Natural killer cell (primary cell): ENCODE measurements around the gene MRAS. TPM values are rescaled to one million over a fixed set of nuclear protein-coding genes. Genes with fewer than 3 reads are reported as not detected.

ENCODE experiments used
- ATAC-seq, 3 donors: fragments of 150-1000 bp in 2 of 3; fragments of 200-7000 bp in 1 of 3; cut with Tn5 transposase; 1 replicate in 1 of 3; 2 replicates in 2 of 3; pipeline ENCODE4 v1.10.0; 2021; ENCODE audit warnings: mild to moderate bottlenecking in 2 of 3, moderate library complexity in 2 of 3
- DNase-seq, 2 donors: peaks; one replicate each; pipeline versions ENCODE4 v3.0.0 to v3.0.0-alpha.2; 2013 to 2021; ENCODE audit warnings: mixed read lengths in 1 of 2
- H3K27ac ChIP-seq: one replicate; pipeline ENCODE4 v1.5.1; 2013; ENCODE audit warnings: mild to moderate bottlenecking, low read length
- H3K27me3 ChIP-seq: one replicate; pipeline ENCODE4 v1.6.1; 2013; ENCODE audit warnings: low read length; ENCODE audit not compliant: control insufficient read depth, insufficient read depth
- H3K36me3 ChIP-seq: one replicate; pipeline ENCODE4 v1.6.1; 2013; ENCODE audit warnings: low read length; ENCODE audit not compliant: control insufficient read depth, insufficient read depth
- H3K4me1 ChIP-seq: one replicate; pipeline ENCODE4 v1.6.1; 2013; ENCODE audit warnings: low read length; ENCODE audit not compliant: control insufficient read depth, insufficient read depth
- H3K4me3 ChIP-seq: one replicate; pipeline ENCODE4 v1.5.1; 2013; ENCODE audit warnings: low read length
- H3K9me3 ChIP-seq: one replicate; pipeline ENCODE4 v1.6.1; 2013; ENCODE audit warnings: low read length; ENCODE audit not compliant: control insufficient read depth, insufficient read depth
- H3K27ac Mint-ChIP-seq, 2 donors: one replicate each; pipeline ENCODE4 v1.8.0; 2022; ENCODE audit warnings: mild to moderate bottlenecking in 2 of 2, mixed read lengths in 2 of 2, moderate library complexity in 1 of 2
- H3K27me3 Mint-ChIP-seq, 2 donors: one replicate each; pipeline ENCODE4 v1.8.0; 2022; ENCODE audit warnings: low read depth in 2 of 2, mixed read lengths in 2 of 2
- H3K36me3 Mint-ChIP-seq: one replicate; pipeline ENCODE4 v1.8.0; 2022; ENCODE audit warnings: mixed read lengths
- H3K4me1 Mint-ChIP-seq, 2 donors: one replicate each; pipeline ENCODE4 v1.8.0; 2022; ENCODE audit warnings: mixed read lengths in 2 of 2
- H3K4me3 Mint-ChIP-seq: one replicate; pipeline ENCODE4 v1.8.0; 2022; ENCODE audit warnings: mild to moderate bottlenecking, moderate library complexity, mixed read lengths
- H3K9me3 Mint-ChIP-seq, 2 donors: one replicate each; pipeline ENCODE4 v1.8.0; 2022; ENCODE audit warnings: mixed read lengths in 2 of 2
- CTCF ChIP-seq: fragments of 200-600 bp; IDR thresholded peaks from one replicate; pipeline ENCODE4 v1.8.0; 2022; ENCODE audit warnings: antibody characterized with exemption
- WGBS: methylation state at CpG from one replicate; pipeline ENCODE4 v1.1.7; 2013; ENCODE audit warnings: missing lambda C conversion rate; ENCODE audit not compliant: insufficient coverage; 5-methylcytosine and 5-hydroxymethylcytosine counted together
- intact Hi-C: fragments of 100-400 bp; cut with micrococcal nuclease; formaldehyde crosslinking; loops from one replicate; pipeline ENCODE4 v1.14.2; 2022
- total RNA-seq, 4 donors: library from RNA; stranded (reverse); fragments of 120-200 nt in 1 of 4; gene quantifications; one replicate each; pipeline versions ENCODE4 v1.2.3 to v1.2.4, GENCODE V29; 2013 to 2022

Gene MRAS
- total RNA-seq, 3 donors from 2014 or later (not counting 1 experiment from before 2014, with no cell fraction given) = 1.2 to 4.9 (median 2.4) TPM

- peak within 1 kb of the TSS; percentile 53 to 80 for H3K27ac Mint-ChIP-seq
- H3K9me3 ChIP-seq = no peaks in the 10 kb centered on the region
- H3K27ac ChIP-seq = peak within 1 kb of the TSS; percentile 12
- no peaks in the 10 kb centered on the region for H3K9me3 Mint-ChIP-seq
- H3K36me3 Mint-ChIP-seq = no peaks in the 10 kb centered on the region
- peak; percentile 48 for TF ChIP-seq CTCF
- intact Hi-C loops = loop anchor here (10.0 kb wide), 1 partner anchor 145 kb away; the partner anchor contains the start of gene ARMC8
- DNase-seq = peak; percentile 73 to 96
- peaks cover 20 to 26% of the 10 kb centered on the region in 2 donors for H3K4me1 Mint-ChIP-seq
- peak; percentile 86 to 92 (median 90) for ATAC-seq
- under 1% methylated on average over 62 of the region's 62 CpGs for WGBS
- H3K27me3 ChIP-seq = no peaks in the 10 kb centered on the region
- peak within 1 kb of the TSS; percentile 49 for H3K4me3 ChIP-seq
- peak within 1 kb of the TSS; percentile 91 for H3K4me3 Mint-ChIP-seq
- peaks cover 4% of the 10 kb centered on the region for H3K4me1 ChIP-seq
- no peaks in the 10 kb centered on the region for H3K27me3 Mint-ChIP-seq
- no peaks in the 10 kb centered on the region for H3K36me3 ChIP-seq
These were observed 19.0 kb upstream of the MRAS start, which contains the start of gene NME9 for GRCh38 chr3:138329127-138329983. Gene NME9, minus strand, starts transcription at chr3:138329851. Its CDS starts 516 bp downstream, at chr3:138329335.

- H3K36me3 ChIP-seq = no peaks in the 10 kb centered on the region
- no peak for DNase-seq
- peaks cover 4% of the 10 kb centered on the region for H3K4me1 ChIP-seq
- H3K27me3 Mint-ChIP-seq = no peaks in the 10 kb centered on the region
- intact Hi-C loops = loop anchor here (10.0 kb wide), 1 partner anchor 145 kb away; the partner anchor contains the start of gene ARMC8
- no peak for ATAC-seq
- 8% methylated on average over 5 of the region's 7 CpGs for WGBS
- peak overlapping the region; percentile 91 for H3K4me3 Mint-ChIP-seq
- peak overlapping the region; percentile 12 for H3K27ac ChIP-seq
- no peak for TF ChIP-seq CTCF
- peak overlapping the region; percentile 53 to 80 for H3K27ac Mint-ChIP-seq
- peaks cover 20 to 26% of the 10 kb centered on the region in 2 donors for H3K4me1 Mint-ChIP-seq
- H3K36me3 Mint-ChIP-seq = no peaks in the 10 kb centered on the region
- peak overlapping the region; percentile 49 for H3K4me3 ChIP-seq
- H3K27me3 ChIP-seq = no peaks in the 10 kb centered on the region
- no peaks in the 10 kb centered on the region for H3K9me3 ChIP-seq
- H3K9me3 Mint-ChIP-seq = no peaks in the 10 kb centered on the region
These were observed 18.4 kb upstream of the MRAS start for GRCh38 chr3:138329984-138330293.

GRCh38 chr3:138331143-138331894 lies 17.1 kb upstream of the MRAS start:
- H3K36me3 ChIP-seq = no peaks in the 10 kb centered on the region
- Mint-ChIP-seq H3K27me3 (no peaks in the 10 kb centered on the region), H3K9me3 (no peaks in the 10 kb centered on the region), H3K4me3 (no peak overlapping the region), H3K27ac (no peak overlapping the region), H3K4me1 (peaks cover 20 to 26% of the 10 kb centered on the region in 2 donors), H3K36me3 (no peaks in the 10 kb centered on the region)
- DNase-seq = peak in 1 of 2 donors; percentile 25
- no peak for ATAC-seq
- H3K4me1 ChIP-seq = peaks cover 4% of the 10 kb centered on the region
- no peak overlapping the region for H3K27ac ChIP-seq
- intact Hi-C loops = no loop called here
- H3K4me3 ChIP-seq = no peak overlapping the region
- WGBS = 90% methylated on average over 6 of the region's 6 CpGs
- H3K27me3 ChIP-seq = no peaks in the 10 kb centered on the region
- TF ChIP-seq CTCF = no peak
- no peaks in the 10 kb centered on the region for H3K9me3 ChIP-seq
